ENCODE results near the gene LRRC4C.

Gene LRRC4C

GRCh38 chr11:40514124-40514523 lies 945.3 kb downstream of the LRRC4C start:
- no peak for DNase-seq
- H3K4me1 ChIP-seq, result no peaks in the 10 kb centered on the region
- H3K36me3 ChIP-seq, result no peaks in the 10 kb centered on the region
- H3K27me3 ChIP-seq, result no peaks in the 10 kb centered on the region
- intact Hi-C loops (cut with DNase I; ENCODE audit: low total_unique reads), result no loop called here
- no peak overlapping the region for H3K27ac ChIP-seq
- no peak for TF ChIP-seq CTCF (IDR thresholded peaks at IDR 0.05)
- H3K4me3 ChIP-seq, result no peak overlapping the region
- H3K9me3 ChIP-seq, result no peaks in the 10 kb centered on the region

DNA sequence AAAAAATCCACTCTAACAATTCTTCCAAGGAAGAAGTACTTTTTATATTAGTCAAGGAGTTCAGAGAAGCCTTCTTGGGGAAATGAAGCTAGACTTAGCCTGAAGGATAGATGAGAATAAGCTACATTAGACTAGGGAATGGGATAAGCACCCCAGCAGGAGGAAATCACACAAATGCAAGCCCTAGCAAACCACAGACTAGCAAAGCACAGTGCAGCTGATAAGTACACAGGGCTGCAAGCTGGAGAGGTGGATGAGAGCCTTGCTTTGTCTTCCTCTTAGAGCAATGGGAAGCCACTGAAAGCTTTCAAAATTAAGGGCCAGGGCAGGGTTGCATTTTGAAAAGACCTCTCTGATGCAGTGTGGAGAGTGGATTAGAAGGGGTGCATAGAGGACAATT lies 946.2 kb downstream of the LRRC4C start:
- no peak for DNase-seq
- intact Hi-C loops (cut with DNase I; ENCODE audit: low total_unique reads), result no loop called here
- Histone ChIP-seq H3K4me3 (no peak overlapping the region), H3K27me3 (no peaks in the 10 kb centered on the region), H3K9me3 (no peaks in the 10 kb centered on the region), H3K36me3 (no peaks in the 10 kb centered on the region), H3K4me1 (no peaks in the 10 kb centered on the region), H3K27ac (no peak overlapping the region)
- TF ChIP-seq CTCF (IDR thresholded peaks at IDR 0.05), result no peak

DNA sequence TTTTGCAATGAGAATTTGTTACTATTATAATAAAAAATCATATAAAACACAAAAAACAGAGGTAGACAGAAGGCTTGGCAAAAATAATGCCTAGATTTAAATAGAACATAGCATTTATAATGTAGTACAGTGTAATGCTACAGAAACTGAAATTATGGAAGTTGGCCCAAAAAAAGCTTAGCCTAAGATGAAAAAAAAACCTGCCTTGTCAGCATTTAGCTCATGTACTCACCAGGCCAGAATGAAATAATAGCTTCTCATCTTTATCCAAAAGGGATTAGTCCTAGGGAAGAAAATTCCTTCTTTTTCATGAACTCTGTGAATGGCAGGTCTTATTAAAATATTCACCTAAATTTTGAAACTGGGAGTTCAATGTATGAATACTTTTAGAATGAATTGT lies 951.1 kb downstream of the LRRC4C start:
- Histone ChIP-seq H3K4me1 (no peaks in the 10 kb centered on the region), H3K27ac (no peak overlapping the region)
- no peak for DNase-seq

DNA sequence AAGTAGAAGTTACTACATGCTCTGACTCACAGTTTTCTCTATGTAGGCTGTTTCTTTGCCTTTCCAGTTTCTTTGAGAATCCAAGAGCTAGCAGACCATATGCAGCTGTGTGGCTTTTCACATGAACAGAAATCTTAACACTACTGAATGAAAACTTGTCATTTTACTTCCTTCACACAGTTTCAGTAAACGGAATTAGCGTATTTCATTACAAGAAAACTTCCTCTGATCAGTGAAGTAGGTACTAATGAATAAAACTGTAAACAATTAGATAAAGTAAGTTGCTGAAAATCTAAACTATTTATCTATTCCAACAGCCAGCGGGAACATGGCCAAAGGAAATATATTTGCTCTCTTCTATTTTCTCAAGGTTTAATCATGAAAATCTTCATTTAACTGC lies 953.2 kb downstream of the LRRC4C start:
- Histone ChIP-seq H3K36me3 (no peaks in the 10 kb centered on the region), H3K9me3 (peaks cover 0 to 4% (median 0%) of the 10 kb centered on the region in 3 donors), H3K4me1 (no peaks in the 10 kb centered on the region), H3K27me3 (no peaks in the 10 kb centered on the region), H3K4me3 (no peak overlapping the region), H3K27ac (no peak overlapping the region)
- no peak for DNase-seq
- intact Hi-C loops (cut with DNase I; ENCODE audit: low total_unique reads), result no loop called here
- TF ChIP-seq CTCF (IDR thresholded peaks at IDR 0.05), result no peak

More for the DNA sequence above, 951.1 kb downstream of the LRRC4C start:
- no peak for TF ChIP-seq CTCF (IDR thresholded peaks at IDR 0.05)
- intact Hi-C loops (cut with DNase I; ENCODE audit: low total_unique reads), result no loop called here
- H3K36me3 ChIP-seq, result no peaks in the 10 kb centered on the region
- no peaks in the 10 kb centered on the region for H3K27me3 ChIP-seq
- no peak overlapping the region for H3K4me3 ChIP-seq
- H3K9me3 ChIP-seq, result no peaks in the 10 kb centered on the region

- TF ChIP-seq CTCF (IDR thresholded peaks at IDR 0.05), result no peak
- H3K36me3 ChIP-seq, result no peaks in the 10 kb centered on the region
Observed at GRCh38 chr11:40491341-40491740, 968.1 kb downstream of the LRRC4C start.

GRCh38 chr11:40467771-40468170 lies 991.7 kb downstream of the LRRC4C start:
- TF ChIP-seq CTCF (IDR thresholded peaks at IDR 0.05), result no peak
- no peak for DNase-seq
- no peaks in the 10 kb centered on the region for H3K9me3 ChIP-seq
- no peaks in the 10 kb centered on the region for H3K27me3 ChIP-seq
- H3K4me1 ChIP-seq, result no peaks in the 10 kb centered on the region
- no peak overlapping the region for H3K27ac ChIP-seq
- intact Hi-C loops (cut with DNase I; ENCODE audit: low total_unique reads), result no loop called here
- no peaks in the 10 kb centered on the region for H3K36me3 ChIP-seq
- no peak overlapping the region for H3K4me3 ChIP-seq

More at GRCh38 chr11:40491341-40491740, 968.1 kb downstream of the LRRC4C start:
- no peaks in the 10 kb centered on the region for H3K27me3 ChIP-seq
- no peaks in the 10 kb centered on the region for H3K9me3 ChIP-seq
- H3K27ac ChIP-seq, result no peak overlapping the region
- DNase-seq, result no peak
- H3K4me1 ChIP-seq, result no peaks in the 10 kb centered on the region
- intact Hi-C loops (cut with DNase I; ENCODE audit: low total_unique reads), result no loop called here
- H3K4me3 ChIP-seq, result no peak overlapping the region

Data from tibial artery (tissue), 4 donors.